C1 segment of cervical spinal cord (tissue), 14 donors: ENCODE results near the gene SLC35E3.
"Not testable (repeated sequence)": the region's sequence is repeated elsewhere in the genome, so short reads cannot be mapped to it uniquely, and the experiment has no call there.

Experiments used
- DNase-seq, 14 donors: peaks; one replicate each; lab custom pipeline; 2025; lab: John Stamatoyannopoulos, UW

SLC35E3 gene

GRCh38 chr12:68812553-68813241, 66.7 kb downstream of the SLC35E3 start:
- no peak for DNase-seq

DNA sequence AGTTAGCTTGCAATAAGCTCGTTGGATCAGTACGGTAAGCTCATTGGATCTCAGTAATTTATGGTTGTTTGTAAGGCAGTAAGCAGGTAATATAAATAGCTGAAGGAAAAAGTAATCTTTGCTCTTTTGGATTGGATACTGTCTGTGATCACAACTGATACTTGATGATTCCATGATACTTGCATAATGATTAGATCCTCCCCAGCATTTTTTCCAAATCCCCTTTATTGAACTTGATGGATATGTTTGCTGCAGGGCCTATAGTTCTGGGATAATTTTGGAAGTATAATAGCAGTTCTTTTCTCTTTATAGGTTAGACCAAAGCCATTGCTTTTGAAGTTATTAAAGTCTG, 67.2 kb downstream of the SLC35E3 start:
- no peak for DNase-seq

DNA sequence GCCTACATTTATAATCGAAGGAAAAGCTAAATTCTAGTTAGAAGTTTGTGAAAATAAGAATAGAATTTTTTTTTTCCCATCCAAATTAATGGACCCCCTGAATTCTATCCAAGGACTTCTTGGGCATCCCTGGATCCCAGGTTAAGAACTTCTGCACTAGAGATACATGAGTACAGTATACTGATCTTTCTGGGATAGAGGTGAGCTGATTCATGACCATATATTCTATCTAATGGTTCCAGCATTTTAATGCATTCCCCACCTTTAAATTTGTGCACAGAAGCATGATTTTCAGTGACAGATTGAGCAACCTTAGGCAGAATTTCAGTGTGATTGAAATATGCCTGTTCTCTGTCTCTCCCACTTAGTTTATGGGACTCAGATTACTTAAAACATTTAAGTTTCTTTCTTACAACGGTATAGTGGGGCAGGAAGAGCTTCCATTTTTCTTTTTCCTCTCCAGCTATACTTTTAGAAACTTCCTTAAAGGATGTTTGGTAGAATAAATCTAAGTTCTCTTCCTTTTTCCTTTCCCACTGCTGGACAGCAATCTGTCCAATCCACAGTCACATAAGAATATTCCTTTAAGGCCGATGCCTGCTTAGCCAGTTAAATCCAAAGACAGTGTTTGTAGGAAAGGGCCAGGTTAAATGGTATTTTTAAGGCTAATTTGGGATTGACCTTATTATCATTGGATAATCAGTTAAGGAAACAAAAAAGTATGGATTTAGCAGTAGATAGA, 68.7 kb downstream of the SLC35E3 start:
- no peak for DNase-seq

DNA sequence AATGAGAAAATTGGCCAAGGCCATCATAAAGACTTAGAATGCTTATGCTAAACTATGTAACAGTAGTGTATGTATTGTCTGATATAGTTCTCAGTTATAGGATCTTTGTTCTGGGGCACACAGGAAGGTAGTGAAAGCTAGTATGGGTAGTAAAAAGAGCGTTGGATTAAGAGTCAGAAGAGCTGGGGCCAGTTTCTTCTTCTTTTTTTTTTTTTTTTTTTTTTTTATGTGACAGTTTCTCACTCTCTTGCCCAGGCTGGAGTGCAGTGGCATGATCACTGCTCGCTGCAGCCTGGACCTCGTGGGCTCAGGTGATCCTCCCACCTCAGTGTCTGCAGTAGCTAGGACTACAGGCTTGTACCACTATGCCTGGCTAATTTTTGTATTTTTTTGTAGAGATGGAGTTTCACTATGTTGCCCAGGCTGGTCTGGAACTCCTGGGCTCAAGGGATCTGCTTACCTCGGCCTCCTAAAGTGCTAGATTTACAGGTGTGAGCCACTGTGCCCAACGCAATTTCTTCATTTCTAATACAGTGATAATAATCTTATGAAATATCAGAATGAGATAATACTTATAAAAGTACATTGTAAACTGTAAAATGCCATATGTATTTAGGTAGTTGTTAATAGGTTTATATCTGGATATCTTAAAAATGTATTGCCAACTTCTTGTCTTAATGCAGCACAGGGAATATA, 69.4 kb downstream of the SLC35E3 start:
- no peak for DNase-seq

DNA sequence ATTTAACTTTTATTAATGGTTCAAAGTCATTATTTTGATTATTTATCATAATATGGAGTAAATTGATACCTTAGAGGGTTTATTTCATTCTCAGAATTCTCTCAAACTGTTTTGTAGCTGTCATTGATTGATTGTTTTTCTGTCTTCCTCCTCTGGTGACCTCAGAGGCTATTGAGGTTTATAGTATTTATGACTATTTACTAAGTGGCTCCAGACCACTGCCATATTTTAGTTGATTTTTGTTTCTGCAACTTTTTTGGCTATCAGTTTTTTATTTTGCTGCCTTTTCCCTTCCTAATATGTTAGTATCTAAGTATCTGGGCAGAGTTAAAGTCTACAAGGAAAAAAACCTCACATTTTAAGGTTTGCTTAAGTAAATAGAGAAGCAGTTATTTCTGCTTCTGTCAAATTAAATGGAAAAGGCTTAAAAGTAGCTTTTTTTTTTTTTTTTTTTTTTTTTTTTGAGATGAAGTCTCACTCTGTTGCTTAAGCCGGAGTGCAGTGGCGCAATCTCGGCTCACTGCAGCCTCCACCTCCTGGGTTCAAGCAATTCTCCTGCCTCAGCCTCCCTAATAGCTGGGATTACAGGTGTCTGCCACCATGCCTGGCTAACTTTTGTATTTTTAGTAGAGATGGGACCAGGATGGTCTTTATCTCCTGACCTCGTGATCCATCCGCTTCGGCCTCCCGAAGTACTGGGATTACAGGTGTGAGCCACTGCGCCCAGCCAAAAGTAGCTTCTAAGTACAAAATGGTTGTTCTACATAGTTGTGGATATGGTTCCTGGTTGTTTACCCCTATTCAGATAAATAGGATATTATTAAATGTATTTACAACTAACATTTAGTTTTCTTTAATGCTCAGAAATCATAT, 70.2 kb downstream of the SLC35E3 start:
- no peak for DNase-seq

GRCh38 chr12:68819481-68819880, 73.5 kb downstream of the SLC35E3 start:
- not testable (repeated sequence) for DNase-seq

DNA sequence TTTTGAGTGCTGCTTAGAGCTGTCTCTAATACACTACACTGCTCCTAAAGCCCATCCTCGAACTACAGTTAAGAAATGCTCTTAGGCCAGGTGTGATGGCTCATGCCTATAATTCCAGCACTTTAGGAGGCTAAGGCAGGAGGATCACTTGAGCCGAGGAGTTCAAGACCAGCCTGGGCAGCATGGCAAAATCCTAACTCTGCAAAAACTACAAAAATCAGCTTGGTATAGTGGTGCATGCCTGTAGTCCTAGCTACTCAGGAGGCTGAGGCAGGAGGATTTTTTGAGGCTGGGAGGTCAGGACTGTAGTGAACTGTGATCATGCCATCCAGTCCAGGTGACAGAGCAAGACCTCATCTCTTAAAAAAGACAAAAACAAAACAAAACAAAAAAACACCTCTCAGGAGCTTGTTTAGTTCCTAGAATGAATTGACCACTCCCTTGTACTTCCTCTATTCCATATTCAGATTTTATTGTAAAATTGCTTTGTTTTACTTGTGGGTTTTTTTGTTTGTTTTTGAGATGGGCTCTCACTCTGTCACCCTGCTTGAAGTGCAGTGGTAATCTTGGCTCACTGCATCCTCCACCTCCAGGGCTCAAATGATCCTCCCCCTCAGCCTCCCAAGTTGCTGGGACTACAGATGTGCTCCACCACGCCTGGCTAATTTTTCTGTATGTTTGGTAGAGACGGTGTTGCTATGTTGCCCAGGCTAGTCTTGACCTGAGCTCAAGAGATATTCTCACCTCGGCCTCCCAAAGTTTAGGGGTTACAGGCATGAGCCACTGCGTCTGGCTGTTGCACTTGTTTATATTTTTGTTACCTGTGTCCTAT, 75.6 kb downstream of the SLC35E3 start:
- no peak for DNase-seq

DNA sequence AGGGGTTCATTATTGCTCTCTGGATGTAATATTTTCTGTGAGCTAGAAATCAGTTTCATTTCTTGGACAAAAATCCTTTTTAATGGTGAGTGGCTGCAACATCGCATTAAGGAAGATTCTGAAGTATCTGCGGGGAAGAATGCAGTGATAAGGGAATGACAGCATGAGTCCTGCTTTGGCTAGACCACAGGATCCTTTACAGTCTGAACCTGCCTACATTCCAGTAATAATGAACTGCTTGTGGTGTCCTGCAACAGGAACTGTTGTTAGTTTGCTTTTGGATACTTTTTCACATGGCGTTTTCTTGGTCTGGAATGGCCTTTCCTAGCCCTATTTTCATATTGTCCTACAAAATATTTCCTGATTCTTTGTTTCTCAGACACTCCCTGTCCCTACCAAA, 77.7 kb downstream of the SLC35E3 start:
- no peak for DNase-seq

- DNase-seq = no peak
Observed at GRCh38 chr12:68824131-68824530, 78.2 kb downstream of the SLC35E3 start.

- DNase-seq = no peak
Observed at GRCh38 chr12:68824597-68825250, 78.7 kb downstream of the SLC35E3 start.

DNA sequence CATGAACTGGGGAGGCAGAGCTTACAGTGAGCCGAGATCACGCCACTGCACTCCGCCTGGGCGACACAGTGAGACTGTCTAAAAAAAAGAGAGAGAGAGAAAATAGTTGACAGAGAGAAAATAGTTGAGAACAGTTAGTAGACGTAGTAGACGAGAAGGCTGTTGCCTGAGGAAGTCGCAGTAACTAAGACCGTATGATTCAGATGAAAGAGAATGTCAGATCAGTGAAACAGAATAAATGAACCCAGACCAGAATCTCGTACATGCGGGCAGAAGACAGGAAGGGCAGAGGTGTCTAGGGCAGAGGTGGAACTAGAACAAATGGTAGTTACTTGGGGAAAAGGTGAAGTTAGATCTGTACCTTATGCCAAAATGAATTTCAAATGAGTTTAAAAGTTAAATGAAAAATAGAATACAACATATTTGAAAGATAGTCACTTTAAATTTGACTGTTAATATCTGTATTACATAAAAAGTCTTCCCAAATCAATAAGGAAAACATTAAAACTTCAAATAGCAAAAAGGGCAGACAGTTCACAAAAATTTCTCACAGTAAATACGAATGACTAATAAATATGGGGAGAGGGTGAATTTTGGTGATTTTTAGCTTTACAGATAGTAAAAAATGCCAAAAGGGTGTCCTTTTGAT, 79.7 kb downstream of the SLC35E3 start:
- no peak for DNase-seq

- DNase-seq = no peak
Observed at GRCh38 chr12:68827895-68828671, 82.1 kb downstream of the SLC35E3 start.

DNA sequence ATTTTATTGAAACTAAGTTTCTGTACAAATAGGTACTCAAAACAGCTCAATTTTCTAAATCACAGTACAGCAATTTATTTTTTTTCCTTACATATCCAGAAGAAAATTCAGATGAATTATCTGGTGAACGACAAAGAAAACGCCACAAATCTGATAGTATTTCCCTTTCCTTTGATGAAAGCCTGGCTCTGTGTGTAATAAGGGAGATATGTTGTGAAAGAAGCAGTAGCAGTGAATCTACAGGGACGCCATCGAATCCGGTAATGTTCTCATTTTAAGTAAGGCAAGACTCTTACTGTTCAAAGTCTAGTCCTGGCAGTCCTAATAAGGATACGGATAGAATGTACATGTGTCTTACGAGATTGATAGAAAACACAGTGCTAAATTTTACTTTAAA, 82.7 kb downstream of the SLC35E3 start:
- no peak for DNase-seq
